Measurements from ENCODE around the gene PRKG1.
A peak's percentile ranks its signal among the peaks of the same experiment; 100 is the strongest.
"Not testable (repeated sequence)": the region's sequence is repeated elsewhere in the genome, so short reads cannot be mapped to it uniquely, and the experiment has no call there.

The PRKG1 gene

DNA sequence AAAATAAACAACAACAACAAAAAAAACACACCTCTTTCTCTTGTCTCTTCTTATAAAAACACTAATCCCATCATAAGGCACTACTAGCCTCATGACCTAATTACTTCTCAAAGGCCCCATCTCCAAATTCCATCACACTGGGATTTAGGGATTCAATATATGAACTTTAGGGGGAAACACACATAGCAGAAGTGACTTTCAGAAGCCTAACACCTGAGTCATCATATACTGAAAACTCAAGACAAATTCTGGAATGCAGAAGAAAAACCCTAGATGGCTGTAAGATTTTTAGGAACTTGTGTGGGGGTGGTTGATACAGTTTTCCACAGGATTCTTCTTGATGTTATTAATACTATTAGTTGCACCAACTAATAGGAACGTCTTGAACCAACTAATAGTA lies 658.8 kb downstream of the PRKG1 start:
- peak; percentile 71 for DNase-seq

DNA sequence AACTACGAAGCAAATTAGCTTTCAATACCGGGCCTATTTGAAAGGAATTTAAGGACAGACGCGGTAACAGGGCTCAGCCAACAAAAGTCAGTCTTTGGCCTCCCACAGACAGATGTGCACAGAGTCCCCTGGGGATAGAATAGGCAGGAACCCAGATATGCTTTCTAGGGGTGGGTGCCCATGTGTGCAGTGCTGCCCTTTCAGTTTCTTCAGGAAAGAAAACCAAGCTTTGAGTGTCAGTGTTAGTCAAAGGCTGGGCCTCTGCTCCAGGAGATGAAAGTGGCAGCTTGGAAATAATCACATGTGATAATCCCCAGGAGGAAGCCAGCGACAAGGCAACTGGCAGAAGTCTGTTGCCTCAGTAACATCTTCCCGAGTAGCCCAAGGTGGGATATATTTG lies 668.9 kb downstream of the PRKG1 start:
- DNase-seq, result no peak

GRCh38 chr10:51744235-51745000 lies 670.1 kb downstream of the PRKG1 start:
- DNase-seq, result no peak

DNA sequence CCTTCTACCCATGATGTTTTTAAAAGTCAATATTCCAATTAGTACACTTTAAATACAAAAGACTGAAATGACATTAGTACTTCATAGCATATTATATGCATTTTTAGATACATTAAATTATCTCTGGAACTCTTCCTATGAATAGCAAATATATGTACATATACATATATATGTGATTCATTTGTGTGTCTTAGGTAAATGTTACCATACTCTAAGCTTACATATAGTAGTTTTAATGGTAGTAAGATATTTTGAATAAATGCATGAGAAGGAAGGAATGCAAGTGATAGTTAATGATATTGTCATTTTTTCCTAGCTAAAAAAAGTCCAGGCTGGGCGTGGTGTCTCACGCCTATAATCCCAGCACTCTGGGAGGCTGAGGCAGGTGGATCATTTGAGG lies 671.1 kb downstream of the PRKG1 start:
- DNase-seq, result no peak

DNA sequence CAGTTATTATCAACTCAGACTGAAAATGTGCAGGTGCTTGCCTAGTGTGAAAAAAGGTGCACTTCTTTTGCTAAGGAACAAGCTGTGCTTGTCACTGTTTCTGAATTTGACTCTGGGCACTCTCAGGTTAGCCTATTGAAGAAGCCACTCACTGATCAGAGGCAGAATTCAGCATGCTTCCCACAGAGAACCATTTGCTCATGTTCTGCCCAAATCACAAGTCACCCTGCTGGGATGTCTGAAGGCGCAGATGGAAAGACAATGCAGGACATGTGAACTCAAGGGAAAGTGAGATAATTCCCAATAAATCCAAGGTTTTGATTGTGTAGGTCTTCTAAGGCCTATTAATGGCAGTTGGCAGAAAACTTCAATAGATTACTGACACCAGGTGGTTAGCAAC lies 672.9 kb downstream of the PRKG1 start:
- no peak for DNase-seq

DNA sequence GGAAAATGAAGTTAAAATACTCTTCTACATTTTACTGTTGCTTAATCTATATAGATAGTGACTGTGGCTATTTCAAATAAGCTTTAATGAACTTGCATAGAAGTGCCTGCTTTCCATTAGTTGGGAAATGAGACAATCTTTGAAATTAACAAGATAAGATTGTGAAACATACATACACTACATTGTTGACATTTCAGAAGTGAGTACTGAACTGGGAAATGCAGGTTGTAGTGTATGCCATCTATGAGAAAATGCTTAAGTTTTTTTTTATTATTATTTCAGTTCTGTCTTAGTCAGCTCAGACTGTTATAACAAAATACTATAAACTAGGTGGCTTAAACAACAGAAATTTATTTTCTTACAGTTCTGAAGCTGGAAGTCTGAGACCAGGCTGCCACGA lies 674.7 kb downstream of the PRKG1 start:
- no peak for DNase-seq

DNA sequence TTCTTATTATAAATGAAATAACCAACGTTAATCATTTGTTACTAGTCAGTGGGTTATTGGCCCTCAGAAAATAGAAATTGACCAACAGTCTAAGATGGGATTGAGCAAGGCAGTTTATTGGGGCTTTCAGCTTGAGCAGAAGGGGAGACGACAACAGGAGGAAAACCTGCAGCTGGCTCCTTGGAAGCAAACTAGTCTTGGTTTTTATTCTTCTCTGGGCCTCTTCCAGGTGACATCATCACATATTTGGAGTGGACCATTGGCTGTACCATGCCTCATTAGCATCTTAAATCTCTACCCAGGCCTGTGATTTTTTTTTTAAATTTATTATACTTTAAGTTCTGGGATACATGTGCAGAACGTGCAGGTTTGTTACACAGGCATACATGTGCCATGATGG lies 684.1 kb downstream of the PRKG1 start:
- no peak for DNase-seq

DNA sequence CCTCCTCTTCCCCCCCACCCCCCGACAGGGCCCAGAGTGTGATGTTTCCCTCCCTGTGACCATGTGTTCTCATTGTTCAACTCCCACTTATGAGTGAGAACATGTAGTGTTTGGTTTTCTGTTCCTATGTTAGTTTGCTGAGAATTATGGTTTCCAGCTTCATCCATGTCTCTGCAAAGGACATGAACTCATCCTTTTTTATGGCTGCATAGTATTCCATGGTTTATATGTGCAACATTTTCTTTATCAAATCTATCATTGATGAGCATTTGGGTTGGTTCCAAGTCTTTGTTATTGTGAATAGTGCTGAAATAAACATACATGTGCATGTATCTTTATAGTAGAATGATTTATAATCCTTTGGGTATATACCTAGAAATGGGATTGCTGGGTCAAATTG lies 684.6 kb downstream of the PRKG1 start:
- not testable (repeated sequence) for DNase-seq

DNA sequence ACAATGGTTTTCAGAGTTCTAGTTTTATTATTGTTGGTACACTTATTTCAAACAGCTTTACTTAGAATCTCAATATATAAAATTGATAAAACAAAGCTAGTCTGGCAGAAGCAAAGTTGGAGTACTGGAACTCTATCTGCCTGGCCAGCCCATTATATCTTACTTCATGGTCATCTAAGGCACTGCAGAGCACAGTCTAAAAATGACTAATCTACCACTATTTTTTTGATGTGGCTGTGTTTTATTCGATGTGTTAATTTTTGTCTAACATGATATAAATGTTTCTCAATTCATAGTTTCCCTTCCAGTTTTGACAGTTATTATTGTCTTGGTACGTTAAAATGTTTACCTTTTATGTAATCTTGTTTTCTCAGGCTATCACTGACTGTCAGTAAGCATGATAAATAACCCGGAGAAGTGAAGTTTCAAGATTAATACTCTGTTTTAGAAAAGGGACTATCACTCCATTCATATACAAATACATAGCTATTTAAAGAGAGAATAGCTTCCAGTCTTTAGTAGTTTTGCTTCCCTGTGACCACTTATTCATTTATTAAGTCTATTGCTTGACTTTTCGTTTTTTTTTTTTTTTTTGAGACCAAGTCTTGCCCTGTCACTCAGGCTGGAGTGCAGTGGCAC lies 685.7 kb downstream of the PRKG1 start:
- no peak for DNase-seq

DNA sequence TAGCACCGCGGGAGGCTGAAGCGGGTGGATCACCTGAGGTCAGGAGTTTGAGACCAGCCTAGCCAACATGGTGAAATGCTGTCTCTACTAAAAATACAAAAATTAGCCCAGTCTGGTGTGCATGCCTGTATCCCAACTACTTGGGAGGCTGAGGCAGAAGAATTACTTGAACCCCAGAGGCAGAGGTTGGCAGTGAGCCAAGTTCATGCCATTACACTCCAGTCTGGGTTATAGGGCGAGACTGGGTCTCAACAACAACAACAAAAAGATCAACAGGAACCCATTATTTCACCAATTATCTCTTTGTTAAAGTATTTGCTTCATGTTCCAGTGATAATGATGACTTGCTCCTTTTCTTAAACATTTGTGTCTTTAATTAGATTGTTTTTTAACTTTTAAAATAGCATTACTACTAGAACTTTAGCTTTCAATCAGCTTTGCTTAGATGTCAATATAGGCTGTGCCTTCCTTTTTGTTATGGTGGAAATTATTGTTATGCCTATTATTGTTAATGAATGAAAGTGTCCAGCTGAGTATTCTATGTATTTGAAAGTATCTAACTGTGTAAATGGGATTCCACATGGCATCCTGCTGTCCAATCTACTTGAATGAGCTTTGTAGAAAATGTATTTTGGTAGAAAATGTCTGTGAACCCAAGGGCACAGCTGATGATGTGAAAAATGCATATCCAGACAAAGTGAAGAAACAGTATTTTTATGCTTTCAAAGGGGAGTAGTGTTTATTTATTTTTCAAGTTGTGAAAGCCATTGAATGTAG lies 686.8 kb downstream of the PRKG1 start:
- no peak for DNase-seq

DNA sequence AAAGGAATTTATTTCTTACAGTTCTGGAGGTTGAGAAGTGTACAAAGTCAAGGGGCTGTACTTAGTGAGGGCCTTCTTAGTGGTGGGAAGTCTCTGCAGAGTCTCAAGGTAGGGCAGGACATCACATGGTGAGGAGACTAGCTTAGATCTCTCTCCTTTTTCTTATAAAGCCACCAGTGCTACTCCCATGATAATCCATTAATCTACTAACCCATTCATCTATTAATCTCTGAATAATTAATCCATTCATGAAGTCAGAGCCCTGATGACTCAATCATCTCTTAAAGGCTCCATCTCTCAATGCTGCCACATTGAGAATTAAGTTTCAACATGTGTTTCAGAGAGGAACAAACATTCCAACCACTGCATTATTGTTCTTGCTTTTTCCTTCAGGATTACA lies 689.5 kb downstream of the PRKG1 start:
- no peak for DNase-seq

DNA sequence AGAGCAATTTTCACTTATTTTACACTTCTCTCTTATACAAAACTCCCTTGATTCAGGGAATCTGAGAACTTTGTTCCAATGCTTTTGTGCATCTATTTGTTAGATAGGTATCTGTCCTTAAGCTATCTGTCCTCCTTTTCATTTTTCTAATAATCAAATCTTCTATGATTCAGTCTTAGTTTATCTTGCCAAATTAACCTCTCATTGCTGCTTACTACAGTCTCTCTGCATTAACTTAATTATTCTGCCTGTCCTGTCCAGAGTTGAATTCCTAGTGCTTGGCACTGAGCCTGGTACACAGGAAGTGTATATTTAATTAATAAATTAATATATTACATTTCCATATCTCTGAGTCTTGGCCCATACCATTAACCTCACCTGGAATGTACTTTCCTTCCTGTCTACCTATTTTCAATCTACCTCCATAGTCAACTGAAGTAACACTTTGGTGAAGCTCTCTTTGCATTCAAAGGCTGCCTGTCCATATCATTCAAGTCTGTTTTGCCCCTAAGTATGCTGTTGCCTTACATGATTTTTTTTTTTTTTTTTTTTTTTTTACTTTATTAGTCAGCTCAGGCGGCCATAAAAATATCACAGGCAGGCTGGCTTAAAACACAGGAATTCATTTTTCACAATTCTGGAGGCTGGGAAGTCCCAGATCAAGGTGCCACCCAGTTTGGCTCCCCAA lies 691.1 kb downstream of the PRKG1 start:
- DNase-seq, result no peak

- DNase-seq, result no peak
These were observed 692.3 kb downstream of the PRKG1 start for GRCh38 chr10:51766423-51767102.

GRCh38 chr10:51767103-51767763 lies 692.9 kb downstream of the PRKG1 start:
- DNase-seq, result no peak

- DNase-seq, result no peak
These were observed 694.7 kb downstream of the PRKG1 start for GRCh38 chr10:51768886-51769465.

GRCh38 chr10:51770709-51771108 lies 696.4 kb downstream of the PRKG1 start:
- DNase-seq, result peak; percentile 26

- DNase-seq, result no peak
These were observed 698.1 kb downstream of the PRKG1 start for GRCh38 chr10:51772387-51772786.

DNA sequence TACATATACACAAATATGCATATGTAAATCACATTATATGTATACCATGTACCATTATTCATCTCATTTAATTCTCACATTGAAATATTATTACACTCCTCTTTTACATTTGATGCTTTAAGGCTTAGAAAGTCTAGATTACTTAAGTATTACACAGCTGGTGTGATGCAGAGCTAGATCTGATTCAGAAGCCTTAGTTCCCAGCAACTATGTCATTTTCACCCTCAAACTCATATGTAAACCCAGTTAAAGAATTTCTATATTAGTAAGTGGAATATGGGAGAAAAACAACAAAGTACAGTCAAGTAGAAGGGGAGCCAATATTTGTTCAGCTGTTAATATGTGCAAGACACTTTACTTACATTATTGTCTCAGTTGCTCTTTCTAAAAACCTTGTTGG lies 699.4 kb downstream of the PRKG1 start:
- DNase-seq, result peak; percentile 32

GRCh38 chr10:51783941-51784340 lies 709.7 kb downstream of the PRKG1 start:
- DNase-seq, result no peak

- DNase-seq, result no peak
These were observed 711.9 kb downstream of the PRKG1 start for GRCh38 chr10:51786016-51786683.

- peak; percentile 28 for DNase-seq
These were observed 712.4 kb downstream of the PRKG1 start for GRCh38 chr10:51786684-51787035.
